H1 (cell line): Measurements from ENCODE around the gene SCARB1.

ENCODE experiments used
- BACH1 ChIP-seq: IDR thresholded peaks from 2 replicates; pipeline ENCODE4 v1.6.1; 2012; ENCODE audit warnings: low read length, improper control_type of control experiment
- CTCF ChIP-seq, 3 experiments: IDR thresholded peaks; 1 replicate in 2 of 3; 2 replicates in 1 of 3; pipeline versions ENCODE4 v1.5.1 to v1.6.1; 2011; ENCODE audit warnings: low read length in 3 of 3, mild to moderate bottlenecking in 3 of 3, inconsistent platforms in 2 of 3, low read depth in 1 of 3, moderate library complexity in 1 of 3; ENCODE audit not compliant: insufficient read depth in 1 of 3; ENCODE audit errors: control extremely low read depth in 1 of 3
- EZH2 ChIP-seq: fragments of 200-600 bp; sonication (generic); IDR thresholded peaks from 2 replicates; pipeline ENCODE4 v1.7.1; 2012; ENCODE audit warnings: low read depth, mild to moderate bottlenecking, moderate library complexity, low read length, inconsistent platforms; ENCODE audit not compliant: severe bottlenecking
- KDM4A ChIP-seq: IDR thresholded peaks from one replicate; pipeline ENCODE4 v1.7.1; 2012; ENCODE audit warnings: low read depth, mild to moderate bottlenecking, moderate library complexity, low read length, inconsistent platforms; ENCODE audit not compliant: severe bottlenecking
- MAFK ChIP-seq: IDR thresholded peaks from 2 replicates; pipeline ENCODE4 v1.6.1; 2012; ENCODE audit warnings: low read depth, mild to moderate bottlenecking, improper control_type of control experiment, low read length
- NRF1 ChIP-seq: IDR thresholded peaks from 2 replicates; pipeline ENCODE4 v1.6.1; 2011; ENCODE audit warnings: mild to moderate bottlenecking, low read depth, low read length, improper control_type of control experiment
- POLR2A ChIP-seq, 2 experiments: IDR thresholded peaks; 1 replicate in 1 of 2; 2 replicates in 1 of 2; pipeline ENCODE4 v1.6.1; 2011; ENCODE audit warnings: low read depth in 2 of 2, low read length in 2 of 2, mild to moderate bottlenecking in 2 of 2; ENCODE audit errors: control extremely low read depth in 1 of 2
- RAD21 ChIP-seq, 2 experiments: IDR thresholded peaks in 1 of 2; conservative IDR thresholded peaks in 1 of 2; 2 replicates each; pipeline ENCODE4 v1.6.1; 2011; ENCODE audit warnings: low read depth in 2 of 2, low read length in 2 of 2, improper control_type of control experiment in 1 of 2, inconsistent platforms in 1 of 2, mild to moderate bottlenecking in 1 of 2, moderate library complexity in 1 of 2
- SUZ12 ChIP-seq: fragments of 200-600 bp; sonication (generic); IDR thresholded peaks from 2 replicates; pipeline ENCODE4 v1.6.1; 2012; ENCODE audit warnings: mild to moderate bottlenecking, inconsistent platforms, low read length, moderate library complexity, mixed read lengths
- TCF12 ChIP-seq: IDR thresholded peaks from 2 replicates; pipeline ENCODE4 v1.6.1; 2011; ENCODE audit warnings: low read depth, mild to moderate bottlenecking, low read length
- YY1 ChIP-seq: IDR thresholded peaks from 2 replicates; pipeline ENCODE4 v1.6.1; 2011; ENCODE audit warnings: low read depth, mild to moderate bottlenecking, low read length

DNA sequence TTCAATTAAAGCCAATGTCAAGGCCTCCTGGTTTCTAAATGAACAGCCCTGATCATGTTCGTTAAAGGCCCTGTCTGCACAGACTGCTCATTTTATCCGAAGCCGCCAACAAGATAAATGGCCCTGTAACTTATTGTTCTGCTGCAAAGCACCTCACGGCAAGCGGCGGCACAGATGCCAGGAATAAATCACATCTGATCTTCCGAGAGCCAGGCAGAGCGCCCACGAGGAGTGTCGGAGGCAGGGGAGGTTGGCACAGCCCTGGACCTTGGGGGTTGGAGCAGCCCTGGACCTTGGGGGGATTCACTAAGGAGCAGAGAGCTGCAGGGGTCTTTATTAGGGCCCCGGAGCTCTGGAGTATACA lies 110.5 kb downstream of the SCARB1 start:
- TF ChIP-seq CTCF (IDR thresholded peaks at IDR 0.05; ENCODE audit: control extremely low read depth in 1 of 3, insufficient read depth in 1 of 3, low read depth in 1 of 3, low read length in 3 of 3) (no peak), YY1 (no peak), EZH2 (no peak), KDM4A (no peak), POLR2A (IDR thresholded peaks at IDR 0.05; ENCODE audit: control extremely low read depth in 1 of 2, low read depth in 2 of 2, low read length in 2 of 2) (no peak), TCF12 (no peak), NRF1 (no peak), MAFK (no peak), SUZ12 (no peak), RAD21 (IDR thresholded peaks at IDR 0.05 in 1 of 2, conservative IDR thresholded peaks at IDR 0.05 in 1 of 2; ENCODE audit: low read depth in 2 of 2, low read length in 2 of 2) (no peak), BACH1 (no peak)
